ENCODE results near the gene SLC66A1.

DNA sequence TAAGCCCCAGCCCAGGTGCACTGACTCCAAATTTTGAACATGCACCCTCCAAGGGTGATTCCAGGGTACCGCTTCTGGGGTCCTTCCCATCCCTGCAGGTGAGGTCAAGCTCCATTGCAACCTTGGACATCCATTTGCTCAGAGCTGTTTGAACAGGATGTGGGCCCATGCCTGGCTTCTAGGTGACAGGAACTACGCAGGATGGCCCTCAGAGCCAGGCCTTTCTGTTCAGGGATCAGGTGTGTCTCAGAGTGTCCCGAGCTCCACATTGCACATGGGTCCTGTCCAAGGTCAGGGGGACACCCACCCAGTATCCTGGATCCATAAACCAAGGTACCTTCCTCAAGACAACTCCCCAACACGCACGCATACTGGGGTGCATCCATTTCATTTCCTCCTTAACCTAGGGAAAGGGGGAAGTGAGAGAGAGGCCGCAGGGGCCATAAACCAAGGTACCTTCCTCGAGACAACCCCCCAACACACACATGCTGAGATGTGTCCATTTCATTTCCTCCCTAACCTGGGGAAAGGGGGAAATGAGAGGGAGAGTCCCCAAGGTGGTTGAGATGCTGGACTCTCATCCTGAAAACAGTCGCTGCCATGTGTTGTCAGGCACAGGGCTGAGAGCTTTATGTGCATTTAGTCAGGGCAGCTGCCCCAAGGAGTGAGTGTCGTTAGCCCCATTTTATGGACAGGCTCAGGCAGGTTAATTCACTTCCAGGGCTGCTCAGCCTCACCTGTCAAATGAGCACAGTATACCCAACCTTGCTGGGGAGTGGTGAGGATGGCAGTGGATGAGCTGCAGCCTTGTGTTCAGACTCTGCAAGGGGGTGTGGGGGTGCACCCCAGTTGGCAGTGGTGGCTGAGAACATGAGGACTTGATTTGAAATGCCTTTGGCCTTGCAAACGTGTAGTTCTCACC lies 2.1 kb downstream of the SLC66A1 start:
- TF ChIP-seq POLR2A (IDR thresholded peaks at IDR 0.05; ENCODE audit: low read length) = no peak
- no peak for TF ChIP-seq GATA1 (IDR thresholded peaks at IDR 0.05; ENCODE audit: low read depth, low read length)

Data from erythroblast (primary cell).